ENCODE results near the gene ENOX2.

DNA sequence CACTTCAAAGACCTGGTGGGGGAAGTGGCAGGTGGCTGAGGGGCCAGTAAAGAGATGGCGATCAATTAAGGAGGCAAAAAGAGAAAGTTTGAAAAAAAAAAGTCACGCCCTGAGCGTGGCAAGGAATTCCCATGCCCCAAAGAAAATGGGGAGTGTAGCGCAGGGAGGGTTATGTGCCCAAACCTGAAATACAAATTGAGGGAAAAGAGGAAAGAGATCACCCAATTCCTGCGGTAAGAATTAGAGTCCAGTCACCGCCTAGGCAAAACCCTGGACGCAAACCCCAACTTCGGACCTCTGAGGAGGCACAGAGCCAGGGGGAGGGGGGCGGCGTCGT lies 595 bp downstream of the ENOX2 start:
- no peak for TF ChIP-seq ARNT (IDR thresholded peaks at IDR 0.05)
- TF ChIP-seq FOXM1 (IDR thresholded peaks at IDR 0.05; ENCODE audit: borderline replicate concordance), result no peak
- no peak for TF ChIP-seq HDGF (IDR thresholded peaks at IDR 0.05; ENCODE audit: borderline replicate concordance)
- no peak for TF ChIP-seq SP1 (IDR thresholded peaks at IDR 0.05)
- no peak for TF ChIP-seq CTBP1 (IDR thresholded peaks at IDR 0.05; ENCODE audit: borderline replicate concordance)
- no peak for TF ChIP-seq SUZ12 (IDR thresholded peaks at IDR 0.05)
- TF ChIP-seq TARDBP (IDR thresholded peaks at IDR 0.05), result no peak
- no peak for TF ChIP-seq LEF1 (IDR thresholded peaks at IDR 0.05; ENCODE audit: borderline replicate concordance)

Data from HEK293T (cell line).